Thoracic aorta (tissue), 2 donors: Measurements from ENCODE around the gene TCFL5. TPM values are rescaled to one million over a fixed set of nuclear protein-coding genes. Genes with fewer than 3 reads are reported as not detected.

Experiments
- ATAC-seq: fragments of 150-250 bp; one replicate; pipeline ENCODE4 v1.8.0; 2017; ENCODE audit warnings: low read depth; ENCODE audit not compliant: insufficient number of reproducible peaks, low FRiP score
- DNase-seq: peaks from one replicate; pipeline ENCODE4 v3.0.0-alpha.2; 2020; ENCODE audit warnings: low spot score
- H3K27ac ChIP-seq, 2 donors: fragments of 200-600 bp; sonication (generic); 1 replicate in 1 of 2; 2 replicates in 1 of 2; pipeline ENCODE4 v1.5.1; 2016; ENCODE audit warnings: mild to moderate bottlenecking in 2 of 2, moderate library complexity in 2 of 2
- H3K27me3 ChIP-seq: fragments of 200-600 bp; sonication (generic); replicated peaks from 2 replicates; pipeline ENCODE4 v1.6.0; 2016; ENCODE audit warnings: mild to moderate bottlenecking; ENCODE audit not compliant: insufficient read depth
- H3K36me3 ChIP-seq: fragments of 200-600 bp; sonication (generic); one replicate; pipeline ENCODE4 v1.5.1; 2016
- H3K4me1 ChIP-seq, 2 donors: fragments of 200-600 bp; sonication (generic); 1 replicate in 1 of 2; 2 replicates in 1 of 2; pipeline versions ENCODE4 v1.5.1 to v1.6.0; 2016; ENCODE audit warnings: low read depth in 2 of 2, mild to moderate bottlenecking in 1 of 2; ENCODE audit not compliant: control insufficient read depth in 1 of 2
- H3K4me3 ChIP-seq: fragments of 200-600 bp; sonication (generic); 2 replicates; pipeline ENCODE4 v1.5.1; 2016; ENCODE audit warnings: mild to moderate bottlenecking
- H3K9me3 ChIP-seq: fragments of 200-600 bp; sonication (generic); 2 replicates; pipeline ENCODE4 v1.5.1; 2016
- total RNA-seq, 2 donors: library from RNA; depleted of rRNA; stranded (reverse); fragments of >200 nt; gene quantifications; one replicate each; pipeline versions ENCODE4 v1.1.0 to v1.2.3, GENCODE V29; 2016
- TF ChIP-seq, protein P1 (sequence below): fragments of 200-600 bp; sonication (generic); IDR thresholded peaks from one replicate; pipeline ENCODE4 v1.5.1; 2019; ENCODE audit warnings: antibody characterized with exemption

TCFL5 gene
- total RNA-seq, 2 donors from 2014 or later = 3.8 to 6.2 TPM

DNA sequence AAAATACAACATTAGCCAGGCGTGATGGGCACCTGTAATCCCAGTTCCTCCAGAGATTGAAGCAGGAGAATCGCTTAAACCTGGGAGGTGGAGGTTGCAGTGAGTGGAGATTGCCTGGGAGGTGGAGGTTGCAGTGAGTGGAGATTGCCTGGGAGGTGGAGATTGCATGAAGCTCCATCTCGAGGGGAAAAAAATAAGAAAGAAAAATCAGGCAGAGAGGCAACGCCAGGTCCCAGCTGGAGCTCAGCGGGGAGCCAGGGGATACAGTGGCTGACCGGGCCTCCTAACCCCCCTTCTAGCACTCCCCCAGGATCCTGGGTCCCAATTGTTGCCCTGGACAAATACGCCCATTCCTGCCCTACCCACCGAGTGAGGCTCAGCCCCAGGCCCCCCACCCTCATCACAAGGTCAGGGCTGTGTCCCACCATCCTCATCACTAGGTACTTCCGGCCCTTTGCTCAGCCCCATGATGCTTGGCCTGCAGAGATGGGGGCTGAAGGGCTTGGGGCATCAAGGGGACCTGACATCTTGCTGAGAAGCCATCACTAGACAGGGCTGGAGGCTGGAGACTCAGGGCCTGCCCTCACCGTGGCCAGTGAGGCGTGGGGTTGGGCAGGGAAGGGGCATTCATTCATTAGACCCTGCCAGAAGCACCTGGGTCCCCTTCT is 55.1 kb downstream of the TCFL5 start:
- ATAC-seq (no peak), DNase-seq (no peak)
- Histone ChIP-seq H3K4me1 (peaks cover 16 to 38% of the 10 kb centered on the region in 2 donors), H3K36me3 (peaks cover 32% of the 10 kb centered on the region), H3K9me3 (no peaks in the 10 kb centered on the region), H3K4me3 (peak overlapping the region; percentile 95), H3K27me3 (no peaks in the 10 kb centered on the region), H3K27ac (no peak overlapping the region)
- TF ChIP-seq, protein P1, sequence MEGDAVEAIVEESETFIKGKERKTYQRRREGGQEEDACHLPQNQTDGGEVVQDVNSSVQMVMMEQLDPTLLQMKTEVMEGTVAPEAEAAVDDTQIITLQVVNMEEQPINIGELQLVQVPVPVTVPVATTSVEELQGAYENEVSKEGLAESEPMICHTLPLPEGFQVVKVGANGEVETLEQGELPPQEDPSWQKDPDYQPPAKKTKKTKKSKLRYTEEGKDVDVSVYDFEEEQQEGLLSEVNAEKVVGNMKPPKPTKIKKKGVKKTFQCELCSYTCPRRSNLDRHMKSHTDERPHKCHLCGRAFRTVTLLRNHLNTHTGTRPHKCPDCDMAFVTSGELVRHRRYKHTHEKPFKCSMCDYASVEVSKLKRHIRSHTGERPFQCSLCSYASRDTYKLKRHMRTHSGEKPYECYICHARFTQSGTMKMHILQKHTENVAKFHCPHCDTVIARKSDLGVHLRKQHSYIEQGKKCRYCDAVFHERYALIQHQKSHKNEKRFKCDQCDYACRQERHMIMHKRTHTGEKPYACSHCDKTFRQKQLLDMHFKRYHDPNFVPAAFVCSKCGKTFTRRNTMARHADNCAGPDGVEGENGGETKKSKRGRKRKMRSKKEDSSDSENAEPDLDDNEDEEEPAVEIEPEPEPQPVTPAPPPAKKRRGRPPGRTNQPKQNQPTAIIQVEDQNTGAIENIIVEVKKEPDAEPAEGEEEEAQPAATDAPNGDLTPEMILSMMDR = no peak

DNA sequence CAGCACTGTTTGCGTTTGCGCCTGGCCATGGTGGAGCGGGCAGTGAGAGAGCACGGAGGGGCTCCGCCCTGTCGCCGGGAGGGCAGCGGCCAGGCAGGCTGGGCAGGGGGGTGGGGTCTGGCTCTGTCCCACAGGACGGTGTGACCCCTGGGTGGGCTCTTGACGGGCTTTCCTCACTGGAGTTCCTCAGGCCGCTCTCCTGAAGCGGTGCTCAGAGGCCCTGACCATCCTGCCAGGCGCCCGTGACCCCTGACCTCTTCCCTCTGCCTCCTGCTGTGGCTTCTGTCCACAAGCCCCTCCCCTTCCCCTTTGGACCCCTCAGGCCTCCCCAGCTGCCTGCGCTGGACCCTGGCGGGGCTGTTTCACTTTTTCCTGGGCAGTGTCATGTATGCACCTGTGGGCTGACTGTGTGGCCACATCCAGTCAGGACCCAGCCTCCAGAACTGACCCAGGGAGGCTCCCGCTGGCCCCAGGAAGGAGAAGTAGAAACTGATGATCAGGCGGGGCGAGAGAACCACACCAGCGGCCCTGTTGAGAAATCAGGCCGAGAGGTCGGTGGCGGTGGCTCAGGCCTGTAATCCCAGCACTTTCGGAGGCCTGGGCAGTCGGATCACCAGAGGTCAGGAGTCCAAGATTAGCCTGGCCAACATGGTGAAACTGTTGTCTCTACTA is 55.8 kb downstream of the TCFL5 start:
- Histone ChIP-seq H3K27ac (peak overlapping the region; percentile 65 to 78), H3K4me1 (peaks cover 16 to 38% of the 10 kb centered on the region in 2 donors), H3K9me3 (no peaks in the 10 kb centered on the region), H3K4me3 (peak overlapping the region; percentile 95), H3K36me3 (peaks cover 28% of the 10 kb centered on the region), H3K27me3 (no peaks in the 10 kb centered on the region)
- DNase-seq = no peak
- TF ChIP-seq, protein P1 = no peak
- no peak for ATAC-seq

DNA sequence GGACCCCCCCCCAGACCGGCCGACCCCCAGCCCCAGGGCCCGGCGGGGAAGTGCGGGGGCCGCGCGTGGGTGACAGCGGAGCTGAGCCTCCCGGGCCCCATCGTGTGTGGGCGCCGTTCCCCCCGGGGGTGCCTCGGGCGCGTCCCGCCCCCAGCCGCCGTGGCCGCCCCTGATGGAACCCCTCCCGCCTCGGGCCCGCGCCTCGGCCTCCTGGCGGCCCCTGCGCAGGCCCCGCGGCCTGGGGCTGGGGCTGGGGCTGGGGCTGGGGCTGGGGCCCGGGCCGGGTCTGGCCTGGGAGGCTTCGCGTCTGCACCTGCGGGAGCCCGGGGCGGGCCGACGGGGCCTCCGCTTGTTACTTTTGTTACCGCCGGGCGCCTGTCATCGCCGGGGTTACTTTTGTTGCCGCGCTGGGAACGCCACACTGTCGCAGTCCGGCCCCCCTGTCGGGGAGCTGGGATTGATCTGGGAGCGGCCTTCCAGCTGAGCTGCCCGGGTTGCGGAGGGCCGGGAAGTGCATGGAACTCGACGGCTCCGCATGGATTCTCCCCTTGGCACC is 56.4 kb downstream of the TCFL5 start:
- TF ChIP-seq, protein P1 = no peak

DNA sequence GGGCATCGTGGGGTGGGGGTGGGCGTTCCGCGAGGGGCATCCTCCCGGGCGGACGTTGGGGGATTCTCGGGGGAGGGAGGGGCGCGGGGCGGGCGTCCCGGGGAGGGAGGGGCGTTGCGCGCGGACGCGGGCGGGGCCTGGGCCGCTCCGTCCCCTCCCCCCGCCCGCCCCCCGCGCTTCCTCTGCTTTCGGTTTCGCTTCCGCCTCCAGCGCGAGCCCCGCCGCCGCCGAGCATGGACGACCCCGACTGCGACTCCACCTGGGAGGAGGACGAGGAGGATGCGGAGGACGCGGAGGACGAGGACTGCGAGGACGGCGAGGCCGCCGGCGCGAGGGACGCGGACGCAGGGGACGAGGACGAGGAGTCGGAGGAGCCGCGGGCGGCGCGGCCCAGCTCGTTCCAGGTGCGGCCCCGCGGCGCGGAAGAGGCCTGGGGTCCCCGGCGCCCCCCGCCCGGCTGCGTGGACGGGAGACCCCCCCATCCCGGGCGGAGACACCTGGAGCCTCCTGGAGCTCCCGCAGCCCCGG is 56.9 kb downstream of the TCFL5 start, which contains the start of gene OGFR:
TSS of gene OGFR (plus strand) at position 209 of the 528 bp plus-strand sequence. CDS start at position 234, 25 bp downstream.
- H3K36me3 ChIP-seq = peaks cover 18% of the 10 kb centered on the region
- TF ChIP-seq, protein P1 = no peak
- DNase-seq = no peak

More for the DNA sequence above, 56.4 kb downstream of the TCFL5 start:
- peaks cover 16 to 38% of the 10 kb centered on the region in 2 donors for H3K4me1 ChIP-seq
- no peaks in the 10 kb centered on the region for H3K9me3 ChIP-seq
- no peak for ATAC-seq
- peaks cover 22% of the 10 kb centered on the region for H3K36me3 ChIP-seq
- no peak for DNase-seq
- H3K4me3 ChIP-seq = peak overlapping the region; percentile 95
- no peaks in the 10 kb centered on the region for H3K27me3 ChIP-seq
- H3K27ac ChIP-seq = peak overlapping the region; percentile 65 to 78

More for the DNA sequence above, 56.9 kb downstream of the TCFL5 start, which contains the start of gene OGFR:
- no peak for ATAC-seq
- H3K4me3 ChIP-seq = peak within 1 kb of the TSS; percentile 95
- H3K27ac ChIP-seq = peak within 1 kb of the TSS; percentile 65 to 78
- H3K27me3 ChIP-seq = no peaks in the 10 kb centered on the region
- peaks cover 16 to 38% of the 10 kb centered on the region in 2 donors for H3K4me1 ChIP-seq
- no peaks in the 10 kb centered on the region for H3K9me3 ChIP-seq
